HFF-Myc (cell line): ENCODE measurements around the gene LGR6.

ENCODE experiments used
- DNase-seq: peaks from one replicate; pipeline ENCODE4 v3.0.0-alpha.2; 2011; ENCODE audit warnings: low read depth; ENCODE audit errors: extremely low read depth
- H3K4me3 ChIP-seq: replicated peaks from 2 replicates; pipeline ENCODE4 v1.5.1; 2011; ENCODE audit warnings: low read depth, mild to moderate bottlenecking, control low read depth, low read length
- TF ChIP-seq, protein P1 (sequence below): IDR thresholded peaks from 2 replicates; pipeline ENCODE4 v1.5.1; 2012; ENCODE audit warnings: mild to moderate bottlenecking, low read depth, low read length, control low read depth; ENCODE audit errors: missing control alignments

LGR6 gene

DNA sequence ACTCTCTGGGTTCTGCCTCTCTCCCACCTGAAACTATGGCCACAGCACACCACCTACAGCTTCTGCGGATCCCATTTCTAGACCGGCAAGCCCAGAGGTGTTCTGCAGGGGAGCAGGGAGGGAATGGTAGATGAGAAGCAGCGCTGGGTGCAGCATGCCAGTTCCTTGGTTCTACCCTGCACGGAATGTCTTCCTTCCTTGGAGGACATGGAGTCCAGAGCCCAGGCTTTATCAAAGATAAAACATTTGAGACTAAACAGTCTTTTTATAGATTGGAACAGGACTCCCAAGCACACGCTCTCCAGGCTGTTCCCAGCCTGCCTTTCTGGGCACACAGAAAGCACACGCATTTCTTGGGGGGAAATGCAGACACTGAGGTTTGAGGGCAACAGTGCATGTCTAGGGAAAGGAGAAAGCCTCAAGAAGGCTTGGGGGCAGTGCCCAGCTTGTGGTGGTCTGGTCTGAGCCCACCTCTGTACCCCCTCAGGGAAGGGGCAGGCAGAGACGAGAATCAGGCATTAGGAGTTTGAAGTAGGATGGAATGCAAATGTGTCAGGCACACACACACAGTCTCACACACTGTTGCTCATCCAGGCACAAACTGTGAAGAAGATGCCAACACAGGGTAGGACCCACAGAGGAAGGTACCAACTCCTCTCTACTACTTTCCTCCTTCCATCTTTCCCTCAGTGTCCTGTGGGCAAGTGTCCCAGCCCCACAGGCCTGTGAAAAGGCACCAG, 29.7 kb downstream of the LGR6 start:
- no peak for DNase-seq
- TF ChIP-seq, protein P1, sequence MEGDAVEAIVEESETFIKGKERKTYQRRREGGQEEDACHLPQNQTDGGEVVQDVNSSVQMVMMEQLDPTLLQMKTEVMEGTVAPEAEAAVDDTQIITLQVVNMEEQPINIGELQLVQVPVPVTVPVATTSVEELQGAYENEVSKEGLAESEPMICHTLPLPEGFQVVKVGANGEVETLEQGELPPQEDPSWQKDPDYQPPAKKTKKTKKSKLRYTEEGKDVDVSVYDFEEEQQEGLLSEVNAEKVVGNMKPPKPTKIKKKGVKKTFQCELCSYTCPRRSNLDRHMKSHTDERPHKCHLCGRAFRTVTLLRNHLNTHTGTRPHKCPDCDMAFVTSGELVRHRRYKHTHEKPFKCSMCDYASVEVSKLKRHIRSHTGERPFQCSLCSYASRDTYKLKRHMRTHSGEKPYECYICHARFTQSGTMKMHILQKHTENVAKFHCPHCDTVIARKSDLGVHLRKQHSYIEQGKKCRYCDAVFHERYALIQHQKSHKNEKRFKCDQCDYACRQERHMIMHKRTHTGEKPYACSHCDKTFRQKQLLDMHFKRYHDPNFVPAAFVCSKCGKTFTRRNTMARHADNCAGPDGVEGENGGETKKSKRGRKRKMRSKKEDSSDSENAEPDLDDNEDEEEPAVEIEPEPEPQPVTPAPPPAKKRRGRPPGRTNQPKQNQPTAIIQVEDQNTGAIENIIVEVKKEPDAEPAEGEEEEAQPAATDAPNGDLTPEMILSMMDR = no peak
- H3K4me3 ChIP-seq = no peak overlapping the region

DNA sequence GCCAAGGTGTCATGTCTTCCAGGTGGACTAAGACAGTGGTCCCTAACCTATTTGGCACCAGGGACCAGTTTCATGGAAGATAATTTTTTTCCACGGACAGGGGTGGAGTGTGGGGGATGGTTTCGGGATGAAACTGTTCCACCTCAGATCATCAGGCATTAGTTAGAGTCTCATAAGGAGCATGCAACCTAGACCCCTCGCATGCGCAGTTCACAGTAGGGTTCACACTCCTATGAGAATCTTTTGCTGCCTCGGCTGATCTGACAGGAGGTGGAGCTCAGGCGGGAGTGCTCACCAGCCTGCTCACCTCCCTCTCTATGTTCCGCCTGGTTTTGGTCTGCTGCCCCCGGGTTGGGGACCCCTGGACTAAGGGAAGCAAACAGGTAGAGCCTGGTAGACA, 30.9 kb downstream of the LGR6 start:
- TF ChIP-seq, protein P1 = no peak
- no peak overlapping the region for H3K4me3 ChIP-seq
- DNase-seq = no peak

DNA sequence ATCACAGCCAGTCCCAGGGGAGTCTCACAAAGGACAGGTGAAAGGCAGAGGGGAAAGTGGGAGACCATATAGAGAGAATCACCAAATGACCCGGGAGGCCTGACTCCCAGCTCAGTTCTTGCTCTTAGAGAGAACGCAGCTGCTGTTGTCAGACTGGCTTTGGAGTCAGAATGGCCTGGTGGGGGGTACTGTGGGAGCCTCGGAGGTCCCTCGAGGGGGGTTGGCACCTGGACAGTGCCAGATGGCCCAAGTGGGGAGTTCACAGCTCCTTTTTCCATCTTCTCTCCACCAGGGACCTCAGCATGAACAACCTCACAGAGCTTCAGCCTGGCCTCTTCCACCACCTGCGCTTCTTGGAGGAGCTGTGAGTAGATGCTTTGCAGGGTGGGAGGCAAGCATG, 31.5 kb downstream of the LGR6 start:
- no peak for DNase-seq
- H3K4me3 ChIP-seq = no peak overlapping the region
- TF ChIP-seq, protein P1 = no peak

DNA sequence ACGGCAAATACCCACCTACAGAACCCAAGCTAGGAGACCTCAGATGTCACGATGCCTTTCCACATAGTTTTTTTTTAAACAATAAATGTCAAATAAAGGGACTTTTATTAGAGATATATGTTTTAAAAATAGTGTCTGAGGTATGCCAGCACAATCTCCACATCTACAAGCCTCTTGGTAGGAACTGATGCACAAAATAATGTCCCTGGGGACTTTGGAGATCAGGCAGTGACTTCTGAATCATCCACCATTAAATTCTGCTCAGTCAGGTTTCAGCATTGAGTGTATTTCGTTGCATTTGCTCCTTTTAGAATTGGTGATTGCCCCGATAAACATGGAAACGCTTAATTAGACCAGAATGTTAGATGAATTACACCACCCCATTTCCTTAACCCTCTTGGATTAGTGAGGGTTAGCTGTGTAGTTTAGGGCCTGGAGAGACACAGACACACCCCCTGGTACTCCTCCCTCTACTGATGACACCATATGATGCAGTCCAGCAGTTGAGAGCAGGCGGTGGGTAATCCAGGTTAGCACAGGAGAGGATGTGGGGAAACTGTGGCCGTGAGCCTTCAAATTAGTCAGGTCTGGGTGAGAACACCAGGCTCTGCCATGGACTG, 33.6 kb downstream of the LGR6 start:
- DNase-seq = no peak
- TF ChIP-seq, protein P1 = no peak
- H3K4me3 ChIP-seq = no peak overlapping the region

DNA sequence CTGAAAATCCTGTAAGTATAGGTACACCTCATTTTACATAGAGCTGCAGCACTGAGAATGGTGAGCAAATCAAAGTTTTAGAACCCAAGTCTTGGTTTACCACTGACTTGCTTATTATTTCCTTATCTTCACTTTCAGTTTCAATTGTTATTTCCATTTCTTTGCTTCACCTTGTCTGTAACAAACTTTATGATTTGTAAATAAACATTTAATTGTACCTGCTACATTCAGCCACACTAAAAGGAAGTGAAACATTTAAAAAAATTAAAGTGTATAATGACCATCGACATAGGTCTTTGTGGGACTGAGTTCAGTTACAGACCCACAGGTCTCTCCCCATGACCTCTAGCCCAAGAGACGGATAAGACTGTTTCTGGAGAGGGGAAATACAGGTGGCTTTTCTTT, 34.4 kb downstream of the LGR6 start:
- H3K4me3 ChIP-seq = no peak overlapping the region
- DNase-seq = no peak
- TF ChIP-seq, protein P1 = no peak

DNA sequence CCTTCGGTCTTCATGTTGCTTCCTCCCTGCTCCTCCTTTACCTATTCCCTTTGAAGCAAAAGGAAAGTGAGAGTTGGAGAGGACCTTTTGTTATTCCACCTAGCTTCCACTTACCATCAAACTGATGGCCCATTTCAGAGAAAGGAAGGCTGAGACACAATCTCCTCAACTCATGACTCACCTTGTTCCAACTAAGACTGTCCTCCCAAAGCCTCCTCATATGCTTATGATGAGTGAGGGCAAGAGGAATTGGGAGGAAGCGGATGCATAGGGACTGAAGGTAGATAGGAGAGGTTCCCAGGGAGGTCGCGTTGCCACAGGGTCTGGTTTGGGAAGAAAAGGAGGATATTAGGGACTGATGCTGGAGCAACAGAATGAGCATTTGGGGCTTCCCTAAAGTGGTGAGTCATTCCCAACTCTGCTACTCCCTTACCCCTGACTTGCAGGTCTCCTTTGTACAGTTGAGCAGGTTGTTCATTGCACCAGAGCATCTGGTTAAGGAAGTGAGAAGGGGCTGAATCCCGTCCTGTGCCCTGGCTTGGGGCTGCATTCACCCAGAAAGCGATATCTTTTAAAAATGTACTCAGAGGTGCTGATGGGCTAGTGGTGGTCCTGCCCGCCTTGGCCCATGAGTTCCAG, 35.0 kb downstream of the LGR6 start:
- no peak for DNase-seq
- no peak overlapping the region for H3K4me3 ChIP-seq
- TF ChIP-seq, protein P1 = no peak
